HepG2 (cell line): ENCODE results near the gene C16orf95. TPM values are rescaled to one million over a fixed set of nuclear protein-coding genes. Genes with fewer than 3 reads are reported as not detected.
A peak's percentile ranks its signal among the peaks of the same experiment; 100 is the strongest.

Experiments used
- AHDC1 ChIP-seq: sonication (generic); formaldehyde crosslinking; IDR thresholded peaks from 2 replicates; pipeline ENCODE4 v1.5.1; 2020; ENCODE audit warnings: mild to moderate bottlenecking, missing genetic modification reagents, borderline replicate concordance
- ATF7-NPFF ChIP-seq: sonication (generic); formaldehyde crosslinking; IDR thresholded peaks from 2 replicates; pipeline ENCODE4 v1.8.1; 2023; ENCODE audit warnings: mild to moderate bottlenecking, low read depth, missing genetic modification reagents, moderate library complexity
- CREM ChIP-seq, 2 experiments: sonication (generic) in 1 of 2; formaldehyde crosslinking in 1 of 2; IDR thresholded peaks; 2 replicates each; pipeline versions ENCODE4 v1.4.0 to v1.6.1; 2016 to 2020; ENCODE audit warnings: antibody characterized with exemption in 1 of 2, mild to moderate bottlenecking in 1 of 2, missing genetic modification reagents in 1 of 2
- E2F1 ChIP-seq: sonication (generic); formaldehyde crosslinking; IDR thresholded peaks from 2 replicates; pipeline ENCODE4 v1.5.0; 2020; ENCODE audit warnings: missing genetic modification reagents
- MAF1 ChIP-seq: sonication (generic); formaldehyde crosslinking; IDR thresholded peaks from 2 replicates; pipeline ENCODE4 v1.5.0; 2020; ENCODE audit warnings: missing genetic modification reagents, borderline replicate concordance
- SMAD3 ChIP-seq: sonication (generic); formaldehyde crosslinking; IDR thresholded peaks from 2 replicates; pipeline ENCODE4 v1.4.0; 2020; ENCODE audit warnings: missing genetic modification reagents
- SMARCC2 ChIP-seq: fragments of 450-650 bp; IDR thresholded peaks from 2 replicates; pipeline ENCODE4 v1.6.1; 2017; ENCODE audit warnings: antibody characterized with exemption, mild to moderate bottlenecking
- SMARCE1 ChIP-seq: fragments of 450-650 bp; IDR thresholded peaks from 2 replicates; pipeline ENCODE4 v1.6.1; 2017; ENCODE audit warnings: borderline replicate concordance
- ZEB1 ChIP-seq: IDR thresholded peaks from 2 replicates; pipeline ENCODE4 v1.6.1; 2012; ENCODE audit warnings: mild to moderate bottlenecking, low read depth, inconsistent platforms; ENCODE audit not compliant: insufficient replicate concordance
- ZFP36L2 ChIP-seq: sonication (generic); formaldehyde crosslinking; IDR thresholded peaks from 2 replicates; pipeline ENCODE4 v1.4.0; 2020; ENCODE audit warnings: missing genetic modification reagents
- ZMYM2 ChIP-seq: sonication (generic); formaldehyde crosslinking; IDR thresholded peaks from 2 replicates; pipeline ENCODE4 v1.8.0; 2022; ENCODE audit warnings: mild to moderate bottlenecking, missing genetic modification reagents
- ZNF44 ChIP-seq: sonication (generic); formaldehyde crosslinking; IDR thresholded peaks from 2 replicates; pipeline ENCODE4 v1.5.1; 2020; ENCODE audit warnings: mild to moderate bottlenecking, missing genetic modification reagents
- ZNF572 ChIP-seq: sonication (generic); formaldehyde crosslinking; IDR thresholded peaks from 2 replicates; pipeline ENCODE4 v1.5.1; 2020; ENCODE audit warnings: mild to moderate bottlenecking, missing genetic modification reagents
- polyA plus RNA-seq, 8 experiments: library from polyadenylated mRNA; depleted of rRNA in 3 of 8; stranded (reverse) in 7 of 8; unstranded in 1 of 8; fragments of >200 nt; fragmentation: Illumina TruSeq in 4 of 8; extraction: Trizol in 4 of 8; gene quantifications; 2 replicates each; pipeline versions ENCODE4 v1.2.1 to v1.2.3, GENCODE V29; 2011 to 2016; ENCODE audit warnings: low read depth in 4 of 8, missing spikeins in 1 of 8, mixed read lengths in 1 of 8; ENCODE audit not compliant: insufficient read depth in 1 of 8
- total RNA-seq, 5 experiments: library from RNA; depleted of rRNA; stranded (reverse); fragments of >200 nt; fragmentation: Illumina TruSeq; extraction: Trizol; gene quantifications; 2 replicates each; pipeline ENCODE4 v1.2.3, GENCODE V29; 2016; ENCODE audit warnings: low read depth in 1 of 5
- TF ChIP-seq, protein P1 (sequence below): sonication (generic); formaldehyde crosslinking; IDR thresholded peaks from 2 replicates; pipeline ENCODE4 v1.9.0; 2021; ENCODE audit warnings: missing genetic modification reagents, mild to moderate bottlenecking, borderline replicate concordance
- TF ChIP-seq, protein P2 (sequence below): sonication (generic); formaldehyde crosslinking; IDR thresholded peaks from 2 replicates; pipeline ENCODE4 v1.4.0; 2020; ENCODE audit warnings: mild to moderate bottlenecking, missing genetic modification reagents

C16orf95 gene
- total and polyA plus RNA-seq, 2 of the 13 experiments (the other 11 are each of a cell fraction or from before 2014, with no cell fraction given) = 2.8 to 8.6 TPM

DNA sequence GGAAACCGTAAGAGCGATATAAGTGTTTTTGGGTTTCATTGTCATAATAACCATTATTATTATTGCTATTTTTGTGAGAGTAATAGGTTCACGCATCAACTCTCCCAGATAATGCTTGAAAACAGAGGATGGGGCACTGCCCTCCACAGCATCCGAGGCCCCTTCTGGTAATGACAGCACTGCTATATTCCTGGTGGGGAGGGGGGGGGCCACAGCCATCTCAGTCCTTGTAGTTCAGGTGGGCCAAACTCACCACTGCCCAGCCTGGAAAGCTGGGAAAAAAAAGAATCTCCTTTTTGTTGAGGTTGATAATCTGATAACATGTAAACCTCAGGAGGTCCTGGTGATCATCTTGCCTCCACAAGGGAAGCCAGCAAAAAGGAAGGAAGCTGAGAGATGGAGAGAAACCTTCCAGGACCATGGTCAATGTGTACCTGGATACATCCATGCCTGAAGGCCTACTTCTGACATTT lies 706 bp downstream of the C16orf95 start (continued):
- TF ChIP-seq AHDC1 (no peak), E2F1 (no peak), ZNF572 (peak; percentile 90; the same call in 1 of the 2 replicates), SMARCC2 (no peak), CREM (IDR thresholded peaks at IDR 0.05) (no peak), CREM (CRISPR knock-in tag; IDR thresholded peaks at IDR 0.05) (no peak), ZMYM2 (CRISPR knock-in tag) (0 out of 2 replicates have a peak, but pooled peaks have one; percentile 90), SMARCE1 (no peak), MAF1 (CRISPR knock-in tag) (no peak), ZNF44 (CRISPR knock-in tag) (no peak), ZEB1 (peak; percentile 34), ZFP36L2 (CRISPR knock-in tag) (no peak), SMAD3 (CRISPR knock-in tag) (no peak), ATF7-NPFF (CRISPR knock-in tag) (no peak)
- TF ChIP-seq, protein P1, sequence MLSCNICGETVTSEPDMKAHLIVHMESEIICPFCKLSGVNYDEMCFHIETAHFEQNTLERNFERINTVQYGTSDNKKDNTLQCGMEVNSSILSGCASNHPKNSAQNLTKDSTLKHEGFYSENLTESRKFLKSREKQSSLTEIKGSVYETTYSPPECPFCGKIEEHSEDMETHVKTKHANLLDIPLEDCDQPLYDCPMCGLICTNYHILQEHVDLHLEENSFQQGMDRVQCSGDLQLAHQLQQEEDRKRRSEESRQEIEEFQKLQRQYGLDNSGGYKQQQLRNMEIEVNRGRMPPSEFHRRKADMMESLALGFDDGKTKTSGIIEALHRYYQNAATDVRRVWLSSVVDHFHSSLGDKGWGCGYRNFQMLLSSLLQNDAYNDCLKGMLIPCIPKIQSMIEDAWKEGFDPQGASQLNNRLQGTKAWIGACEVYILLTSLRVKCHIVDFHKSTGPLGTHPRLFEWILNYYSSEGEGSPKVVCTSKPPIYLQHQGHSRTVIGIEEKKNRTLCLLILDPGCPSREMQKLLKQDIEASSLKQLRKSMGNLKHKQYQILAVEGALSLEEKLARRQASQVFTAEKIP (CRISPR knock-in tag) = no peak
- TF ChIP-seq, protein P2, sequence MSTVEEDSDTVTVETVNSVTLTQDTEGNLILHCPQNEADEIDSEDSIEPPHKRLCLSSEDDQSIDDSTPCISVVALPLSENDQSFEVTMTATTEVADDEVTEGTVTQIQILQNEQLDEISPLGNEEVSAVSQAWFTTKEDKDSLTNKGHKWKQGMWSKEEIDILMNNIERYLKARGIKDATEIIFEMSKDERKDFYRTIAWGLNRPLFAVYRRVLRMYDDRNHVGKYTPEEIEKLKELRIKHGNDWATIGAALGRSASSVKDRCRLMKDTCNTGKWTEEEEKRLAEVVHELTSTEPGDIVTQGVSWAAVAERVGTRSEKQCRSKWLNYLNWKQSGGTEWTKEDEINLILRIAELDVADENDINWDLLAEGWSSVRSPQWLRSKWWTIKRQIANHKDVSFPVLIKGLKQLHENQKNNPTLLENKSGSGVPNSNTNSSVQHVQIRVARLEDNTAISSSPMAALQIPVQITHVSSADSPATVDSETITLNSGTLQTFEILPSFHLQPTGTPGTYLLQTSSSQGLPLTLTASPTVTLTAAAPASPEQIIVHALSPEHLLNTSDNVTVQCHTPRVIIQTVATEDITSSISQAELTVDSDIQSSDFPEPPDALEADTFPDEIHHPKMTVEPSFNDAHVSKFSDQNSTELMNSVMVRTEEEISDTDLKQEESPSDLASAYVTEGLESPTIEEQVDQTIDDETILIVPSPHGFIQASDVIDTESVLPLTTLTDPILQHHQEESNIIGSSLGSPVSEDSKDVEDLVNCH (CRISPR knock-in tag) = peak; percentile 52; the same call in 1 of the 2 replicates
